GM12864 (cell line): ENCODE data around the gene RNASEH2A.
"Not testable (repeated sequence)": the region's sequence is repeated elsewhere in the genome, so short reads cannot be mapped to it uniquely, and the experiment has no call there.

ENCODE experiments used
- DNase-seq: peaks from one replicate; pipeline ENCODE4 v3.0.0-alpha.2; 2011; ENCODE audit warnings: low read depth
- H3K4me3 ChIP-seq: 2 replicates; pipeline ENCODE4 v1.5.1; 2011; ENCODE audit warnings: mild to moderate bottlenecking, low read depth, low read length, control low read depth
- TF ChIP-seq, protein P1 (sequence below): IDR thresholded peaks from 2 replicates; pipeline ENCODE4 v1.5.1; 2011; ENCODE audit warnings: low read depth, mild to moderate bottlenecking, moderate library complexity, low read length, control low read depth, inconsistent platforms; ENCODE audit errors: missing control alignments

RNASEH2A gene

DNA sequence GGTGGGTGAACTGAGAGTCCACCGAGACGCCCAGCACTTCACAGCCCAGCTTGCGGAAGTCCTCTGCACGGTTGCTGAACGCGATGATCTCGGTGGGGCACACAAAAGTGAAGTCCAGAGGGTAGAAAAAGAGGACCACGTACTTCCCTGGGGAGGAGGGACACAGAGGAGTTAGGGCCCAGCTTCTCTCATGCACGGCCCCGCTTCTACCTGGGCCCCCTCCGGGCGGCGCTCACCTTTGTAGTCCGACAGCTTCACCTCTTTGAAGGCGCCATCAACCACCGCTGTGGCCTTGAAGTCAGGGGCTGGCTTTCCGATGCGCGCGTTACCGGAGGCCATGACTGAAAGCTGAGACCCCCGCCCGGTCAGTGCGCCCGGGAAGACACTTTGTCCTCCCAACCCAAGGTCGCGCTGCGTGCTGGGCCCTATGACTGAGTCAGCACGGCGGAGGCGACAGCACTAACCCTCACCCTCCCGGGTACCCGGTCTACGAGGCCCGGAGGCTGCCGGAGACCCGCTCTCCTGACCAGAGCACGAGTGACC, 5.4 kb upstream of the RNASEH2A start:
- DNase-seq, result no peak
- peak overlapping the region; percentile 77 for H3K4me3 ChIP-seq
- TF ChIP-seq, protein P1, sequence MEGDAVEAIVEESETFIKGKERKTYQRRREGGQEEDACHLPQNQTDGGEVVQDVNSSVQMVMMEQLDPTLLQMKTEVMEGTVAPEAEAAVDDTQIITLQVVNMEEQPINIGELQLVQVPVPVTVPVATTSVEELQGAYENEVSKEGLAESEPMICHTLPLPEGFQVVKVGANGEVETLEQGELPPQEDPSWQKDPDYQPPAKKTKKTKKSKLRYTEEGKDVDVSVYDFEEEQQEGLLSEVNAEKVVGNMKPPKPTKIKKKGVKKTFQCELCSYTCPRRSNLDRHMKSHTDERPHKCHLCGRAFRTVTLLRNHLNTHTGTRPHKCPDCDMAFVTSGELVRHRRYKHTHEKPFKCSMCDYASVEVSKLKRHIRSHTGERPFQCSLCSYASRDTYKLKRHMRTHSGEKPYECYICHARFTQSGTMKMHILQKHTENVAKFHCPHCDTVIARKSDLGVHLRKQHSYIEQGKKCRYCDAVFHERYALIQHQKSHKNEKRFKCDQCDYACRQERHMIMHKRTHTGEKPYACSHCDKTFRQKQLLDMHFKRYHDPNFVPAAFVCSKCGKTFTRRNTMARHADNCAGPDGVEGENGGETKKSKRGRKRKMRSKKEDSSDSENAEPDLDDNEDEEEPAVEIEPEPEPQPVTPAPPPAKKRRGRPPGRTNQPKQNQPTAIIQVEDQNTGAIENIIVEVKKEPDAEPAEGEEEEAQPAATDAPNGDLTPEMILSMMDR, result no peak

DNA sequence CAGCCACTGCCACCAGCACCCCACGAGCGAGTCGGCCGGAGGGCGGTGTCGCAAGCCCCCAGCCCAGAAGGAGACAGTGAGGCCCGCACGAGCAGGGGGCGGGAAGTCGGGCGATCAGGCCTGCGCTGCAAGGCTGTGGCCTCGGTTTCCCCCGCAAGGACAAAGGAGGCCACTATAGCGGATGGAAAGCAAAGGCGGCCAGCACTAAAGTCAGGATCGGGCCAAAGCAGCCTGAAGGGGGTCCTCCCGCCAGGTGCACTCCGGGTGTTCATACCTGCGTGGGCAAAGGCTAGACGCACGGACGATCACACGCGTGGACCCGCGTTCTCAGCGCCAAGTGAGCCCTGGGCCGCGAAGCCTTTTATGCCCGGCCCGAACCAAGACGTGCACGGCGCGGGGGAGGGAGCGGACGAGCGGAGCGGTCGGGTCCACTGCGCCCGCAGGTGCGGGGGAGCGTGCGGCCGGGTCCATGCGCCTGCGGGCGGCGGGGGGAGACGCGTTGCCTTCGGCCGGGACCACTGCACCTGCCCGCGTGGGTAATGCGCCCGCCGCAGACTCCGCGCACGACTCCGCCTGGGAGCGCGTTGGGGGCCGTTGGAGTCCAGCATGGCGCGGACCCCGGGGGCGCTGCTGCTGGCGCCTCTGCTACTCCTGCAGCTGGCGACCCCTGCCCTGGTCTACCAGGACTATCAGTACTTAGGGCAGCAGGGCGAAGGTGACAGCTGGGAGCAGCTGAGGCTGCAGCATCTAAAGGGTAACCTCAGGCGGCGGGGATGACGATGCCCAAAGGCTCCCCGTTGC, 4.7 kb upstream of the RNASEH2A start, which contains the start of the genes PRDX2 and THSD8:
PRDX2 (minus strand) TSS at position 335 of the 801 bp plus-strand sequence. CDS start 539 bp downstream, outside the sequence.
THSD8 (plus strand) TSS at position 604 of the 801 bp plus-strand sequence; CDS start at position 607, 3 bp downstream.
- TF ChIP-seq, protein P1, result no peak
- peak within 1 kb of the TSS; percentile 77 for H3K4me3 ChIP-seq
- DNase-seq, result no peak

DNA sequence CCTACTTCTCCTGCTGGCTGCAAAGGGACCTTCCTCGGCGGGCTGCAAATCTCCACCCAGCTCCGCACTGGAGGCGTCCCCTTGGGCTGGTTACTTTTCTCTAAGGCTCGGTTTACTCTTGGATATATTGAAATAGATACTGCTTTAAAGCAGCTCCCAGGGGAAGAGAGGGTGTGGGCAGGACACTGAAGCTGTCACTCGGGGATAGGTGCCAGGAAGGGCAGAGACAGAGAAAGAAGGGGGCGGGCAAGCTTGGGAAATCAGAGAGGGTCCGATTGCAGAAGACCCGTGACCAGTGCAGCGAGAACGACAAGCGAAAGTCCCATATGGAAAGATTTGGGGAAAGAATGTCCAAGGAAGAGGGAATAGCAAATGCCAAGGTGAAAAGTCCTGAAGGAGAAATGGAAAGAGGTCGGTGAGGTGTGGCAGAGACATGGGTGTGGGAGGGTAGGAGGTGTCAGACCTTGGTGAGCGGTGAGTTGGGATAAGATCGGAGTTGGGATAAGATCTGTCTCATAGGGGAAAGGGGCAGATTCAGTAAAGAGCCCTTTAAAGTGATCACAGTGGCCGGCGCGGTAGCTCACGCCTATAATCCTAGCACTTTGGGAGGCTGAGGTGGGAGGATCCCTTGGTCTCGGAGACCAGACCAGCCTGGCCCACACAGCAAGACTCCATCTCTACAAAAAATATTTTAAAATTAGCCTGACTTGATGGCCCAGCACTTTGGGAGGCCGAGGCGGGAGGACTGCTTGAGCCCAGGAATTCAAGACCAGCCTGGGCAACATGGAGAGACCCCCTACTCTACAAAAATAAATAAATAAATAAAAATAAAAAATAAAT, 3.9 kb upstream of the RNASEH2A start:
- peak overlapping the region; percentile 77 for H3K4me3 ChIP-seq
- TF ChIP-seq, protein P1, result no peak
- no peak for DNase-seq

DNA sequence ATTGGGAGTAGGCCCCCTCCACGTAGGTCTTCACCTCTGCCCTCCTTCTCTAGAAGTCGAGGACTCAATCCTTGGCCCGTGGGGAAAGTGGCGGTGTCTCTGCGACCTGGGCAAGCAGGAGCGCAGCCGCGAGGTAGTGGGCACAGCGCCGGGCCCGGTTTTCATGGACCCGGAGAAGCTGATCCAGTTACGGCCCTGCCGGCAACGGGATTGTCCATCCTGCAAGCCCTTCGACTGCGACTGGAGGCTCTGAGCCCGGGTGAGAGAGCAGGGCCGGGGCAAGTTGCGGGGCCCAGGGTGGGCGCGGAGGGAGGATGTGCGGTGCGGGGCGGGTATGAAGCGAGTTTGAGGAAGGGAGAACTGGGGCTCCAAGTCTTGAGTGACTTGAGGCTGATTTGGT, 2.3 kb upstream of the RNASEH2A start:
- no peak for DNase-seq
- no peak overlapping the region for H3K4me3 ChIP-seq
- TF ChIP-seq, protein P1, result no peak

DNA sequence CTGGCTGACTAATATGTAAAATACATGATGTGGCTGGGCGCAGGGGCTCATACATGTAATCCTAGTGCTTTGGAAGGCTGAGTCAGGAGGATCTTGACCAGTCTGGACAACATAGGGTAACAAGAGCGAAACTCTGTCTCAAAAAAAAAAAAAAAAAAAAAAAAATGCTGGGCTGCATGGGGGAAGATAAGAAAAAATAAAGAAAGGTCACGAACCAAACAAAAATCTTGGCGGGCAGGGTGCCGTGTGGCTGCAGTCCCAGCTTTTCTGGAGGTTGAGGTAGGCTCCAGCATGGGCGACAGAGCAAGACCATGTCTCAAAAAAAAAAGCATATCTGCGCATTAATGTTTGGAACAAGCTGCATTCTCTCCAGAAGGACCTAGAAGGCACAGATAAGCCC, 8.7 kb downstream of the RNASEH2A start:
- DNase-seq, result no peak
- no peak overlapping the region for H3K4me3 ChIP-seq
- TF ChIP-seq, protein P1, result no peak

DNA sequence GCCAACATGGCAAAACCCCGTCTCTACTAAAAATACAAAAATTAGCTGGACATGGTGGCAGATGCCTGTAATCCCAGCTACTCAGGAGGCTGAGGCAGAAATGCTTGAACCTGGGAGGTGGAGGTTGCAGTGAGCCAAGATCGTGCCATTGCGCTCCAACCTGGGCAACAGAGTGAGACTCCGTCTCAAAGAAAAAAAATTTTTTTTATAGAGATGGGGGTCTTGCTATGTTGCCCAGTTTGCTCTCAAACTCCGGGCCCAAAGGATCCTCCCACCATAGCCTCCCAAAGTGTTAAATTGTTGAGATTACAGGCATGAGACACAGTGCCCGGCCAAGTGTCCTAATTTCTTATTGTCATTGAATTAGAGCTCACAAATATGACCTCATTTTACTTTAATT, 10.8 kb downstream of the RNASEH2A start:
- not testable (repeated sequence) for H3K4me3 ChIP-seq, DNase-seq

DNA sequence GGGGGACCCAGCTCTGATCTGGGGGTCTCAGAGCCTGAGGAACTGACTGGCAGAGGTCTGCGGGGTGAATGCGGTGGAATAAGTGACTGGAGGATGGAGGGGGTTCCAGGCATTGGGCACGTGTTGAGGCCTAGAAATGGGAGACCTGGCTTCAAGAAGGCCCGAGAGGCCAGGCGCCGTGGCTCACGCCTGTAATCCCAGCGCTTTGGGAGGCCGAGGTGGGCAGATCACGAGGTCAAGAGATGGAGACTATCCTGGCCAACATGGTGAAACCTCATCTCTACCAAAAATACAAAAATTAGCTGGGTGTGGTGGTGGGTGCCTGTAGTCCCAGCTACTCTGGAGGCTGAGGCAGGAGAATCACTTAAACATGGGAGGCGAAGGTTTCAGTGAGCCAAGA, 11.4 kb downstream of the RNASEH2A start:
- DNase-seq, H3K4me3 ChIP-seq: not testable (repeated sequence)
